HT-29 (cell line): ENCODE measurements around the gene SPACA9. TPM values are rescaled to one million over a fixed set of nuclear protein-coding genes. Genes with fewer than 3 reads are reported as not detected.
A peak's percentile ranks its signal among the peaks of the same experiment; 100 is the strongest.

Experiments
- DNase-seq: peaks from one replicate; pipeline ENCODE4 v3.0.0-alpha.2; 2015; ENCODE audit warnings: low spot score
- total RNA-seq: library from RNA; depleted of rRNA; stranded (reverse); fragments of >200 nt; shearing (Covaris generic); gene quantifications from 2 replicates; pipeline ENCODE4 v1.2.3, GENCODE V29; 2014

Gene SPACA9
- total RNA-seq, 1 experiment from 2014 or later, result 1.4 TPM

DNA sequence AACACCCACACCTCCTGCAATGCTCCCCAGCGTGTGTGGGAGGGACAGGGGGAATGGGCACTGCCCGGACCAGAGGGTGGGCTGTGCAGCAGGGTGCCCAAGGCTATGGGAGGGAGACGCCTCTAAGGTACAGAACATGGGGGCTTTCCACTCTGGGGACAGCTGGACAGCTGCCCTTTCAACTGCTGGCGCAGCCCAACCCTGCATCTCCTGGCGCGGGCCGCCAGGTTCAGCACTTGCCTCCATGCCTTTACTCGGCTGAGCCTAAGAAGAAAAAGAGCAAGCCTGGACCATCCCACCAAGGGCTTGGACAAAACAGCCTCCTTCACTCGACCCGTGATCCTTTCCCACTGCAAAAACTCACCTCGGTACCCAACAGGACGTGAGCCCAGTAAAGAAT, 15.6 kb upstream of the SPACA9 start:
- no peak for DNase-seq

DNA sequence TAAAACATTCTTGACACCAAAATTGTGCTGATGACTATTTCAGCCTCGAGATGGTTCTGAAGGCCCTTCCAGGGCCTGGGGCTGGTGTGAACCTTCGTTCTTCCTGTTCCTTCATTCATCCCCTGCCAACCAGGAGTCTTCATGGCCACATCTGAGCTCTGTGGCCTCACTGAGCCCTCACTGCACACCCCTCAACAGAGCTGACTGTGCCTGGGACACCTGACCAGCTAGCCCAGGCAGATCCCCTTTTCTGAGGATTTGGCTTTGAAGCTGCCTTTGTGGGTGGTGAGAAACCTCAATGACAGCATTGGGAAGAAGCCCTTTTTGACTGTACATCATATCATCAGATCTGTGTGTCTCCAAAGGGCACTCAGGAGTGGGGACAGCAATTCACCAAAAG, 14.4 kb upstream of the SPACA9 start:
- no peak for DNase-seq

DNA sequence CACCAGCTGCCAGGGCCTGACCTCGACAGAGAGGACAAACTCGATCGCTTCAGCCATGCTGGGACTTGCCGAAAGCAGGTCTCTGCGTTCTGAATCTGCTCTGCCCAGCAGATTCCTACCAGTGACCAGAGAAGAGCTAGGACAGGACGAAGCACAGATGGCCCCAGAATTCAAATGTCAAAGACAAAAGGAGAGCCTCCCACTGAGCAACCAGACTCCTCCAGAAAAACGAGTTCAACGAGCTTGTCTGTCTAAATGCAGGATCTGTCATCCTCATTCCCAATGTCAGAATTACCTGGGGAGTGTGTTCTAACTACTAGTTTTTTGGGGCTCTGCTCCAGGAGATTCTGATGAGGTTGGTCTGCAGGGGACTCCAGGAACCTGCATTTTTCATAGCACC, 14.0 kb upstream of the SPACA9 start:
- DNase-seq, result no peak

DNA sequence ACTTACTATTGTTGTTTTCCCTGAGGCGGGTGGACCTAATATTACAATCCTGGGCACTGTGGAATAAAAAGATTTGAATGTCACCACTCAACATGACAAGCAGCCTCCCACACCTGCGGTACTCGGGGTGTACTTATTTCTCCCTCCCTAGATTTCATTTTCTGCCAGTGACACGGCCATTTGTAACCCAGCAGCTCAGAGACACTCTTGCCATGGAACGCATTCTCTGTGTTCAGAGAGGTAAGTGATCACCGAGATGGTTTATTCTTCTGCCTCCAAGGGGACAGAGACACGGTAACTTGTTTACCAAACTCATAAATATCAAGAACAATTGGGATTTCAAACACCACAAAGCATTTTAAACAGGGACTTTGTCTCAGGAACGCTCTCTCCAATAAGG, 11.8 kb upstream of the SPACA9 start:
- DNase-seq, result no peak

DNA sequence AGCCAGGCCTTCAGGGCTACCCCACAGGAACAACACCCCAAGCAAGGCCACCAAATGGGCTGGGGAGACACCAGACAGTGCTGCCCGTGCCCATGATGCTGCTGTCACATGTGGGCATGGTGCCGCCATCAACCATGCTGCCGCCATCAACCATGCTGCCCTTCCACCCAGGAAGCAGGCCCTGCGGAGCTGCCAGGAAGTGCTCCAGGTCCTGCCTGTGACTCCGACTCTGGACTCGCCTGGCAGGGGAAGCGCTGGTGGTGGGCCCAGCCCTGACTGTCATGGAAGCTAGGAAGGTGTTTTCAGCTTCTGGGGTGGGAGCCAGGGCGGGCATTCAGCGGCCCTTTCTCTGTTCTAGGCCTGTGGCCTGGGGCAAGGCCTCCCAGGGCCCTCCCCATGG, 9.4 kb upstream of the SPACA9 start:
- no peak for DNase-seq

DNA sequence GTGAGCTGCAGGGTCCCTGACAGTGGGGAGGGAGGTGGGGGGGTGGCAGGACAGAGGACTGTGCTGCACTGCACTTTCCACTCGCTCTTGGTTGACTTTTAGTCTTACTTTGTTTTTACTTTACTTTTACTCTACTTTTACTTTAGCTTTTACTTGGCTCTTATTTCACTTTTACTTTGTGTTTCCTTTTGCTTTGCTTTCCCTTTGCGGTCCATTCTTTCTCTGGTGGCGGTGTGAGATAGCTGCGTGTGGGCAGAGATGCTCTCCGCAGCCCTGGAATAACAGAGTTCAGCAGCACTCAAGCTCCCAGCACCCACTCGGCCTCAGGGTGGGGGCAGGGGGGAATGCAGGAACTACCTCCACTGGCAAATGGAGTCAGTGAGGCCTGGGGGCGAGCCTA, 5.3 kb upstream of the SPACA9 start:
- no peak for DNase-seq

DNA sequence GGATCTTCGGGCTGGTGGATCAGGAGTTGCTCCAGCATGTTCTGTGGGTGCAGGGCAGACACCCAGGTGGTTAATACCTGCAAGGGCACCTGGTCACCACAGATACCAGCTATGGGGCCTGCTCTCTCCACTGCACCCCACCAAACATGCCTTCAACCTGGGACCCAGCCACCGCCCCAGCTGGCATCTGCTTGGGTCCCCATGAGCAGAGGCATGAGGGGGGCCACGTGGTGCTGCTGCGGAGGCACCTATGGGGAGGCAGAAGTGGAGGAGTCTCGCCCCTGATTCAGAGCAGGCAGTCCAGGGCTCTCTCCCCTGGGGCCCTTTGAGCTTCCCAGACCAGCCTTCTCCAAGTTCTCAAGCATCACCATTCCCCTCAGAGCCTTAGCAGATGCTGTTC, 3.5 kb upstream of the SPACA9 start:
- no peak for DNase-seq

DNA sequence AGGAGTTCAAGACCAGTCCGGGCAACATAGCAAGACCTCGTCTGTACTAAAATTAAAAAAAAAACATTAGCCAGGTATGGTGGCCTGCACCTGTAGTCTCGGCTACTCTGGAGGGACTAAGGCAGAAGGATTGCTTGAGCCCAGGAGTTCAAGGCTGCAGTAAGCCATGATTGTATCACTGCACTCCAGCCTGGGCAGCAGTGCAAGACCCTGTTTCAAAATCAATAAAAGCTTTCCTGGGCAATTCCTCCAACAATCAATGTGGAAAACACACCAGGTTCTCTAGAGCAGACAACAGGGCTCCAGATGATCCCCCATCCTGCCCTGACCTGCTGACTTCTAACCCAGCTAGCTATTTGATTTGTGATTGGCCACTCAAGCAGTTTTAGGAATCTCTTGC, 1.8 kb upstream of the SPACA9 start:
- DNase-seq, result no peak

DNA sequence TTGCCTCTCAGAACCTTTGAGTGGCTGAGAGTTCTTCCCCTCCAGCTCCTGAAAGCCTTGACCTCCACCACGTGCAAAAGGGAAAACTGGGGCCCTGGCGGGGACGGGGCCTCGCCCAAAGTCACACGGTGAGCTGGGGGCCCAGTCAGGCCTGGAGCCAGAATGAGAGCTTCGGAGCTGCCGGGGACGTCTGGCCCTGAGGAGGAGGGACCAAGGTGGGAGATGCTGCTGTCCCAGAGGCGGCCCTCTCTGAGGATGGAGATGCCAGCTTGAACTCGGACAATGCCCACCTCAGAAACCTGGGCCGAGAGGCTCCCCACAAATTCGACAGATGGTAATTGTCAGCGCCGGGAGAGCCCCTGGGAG, 1.3 kb upstream of the SPACA9 start:
- no peak for DNase-seq

DNA sequence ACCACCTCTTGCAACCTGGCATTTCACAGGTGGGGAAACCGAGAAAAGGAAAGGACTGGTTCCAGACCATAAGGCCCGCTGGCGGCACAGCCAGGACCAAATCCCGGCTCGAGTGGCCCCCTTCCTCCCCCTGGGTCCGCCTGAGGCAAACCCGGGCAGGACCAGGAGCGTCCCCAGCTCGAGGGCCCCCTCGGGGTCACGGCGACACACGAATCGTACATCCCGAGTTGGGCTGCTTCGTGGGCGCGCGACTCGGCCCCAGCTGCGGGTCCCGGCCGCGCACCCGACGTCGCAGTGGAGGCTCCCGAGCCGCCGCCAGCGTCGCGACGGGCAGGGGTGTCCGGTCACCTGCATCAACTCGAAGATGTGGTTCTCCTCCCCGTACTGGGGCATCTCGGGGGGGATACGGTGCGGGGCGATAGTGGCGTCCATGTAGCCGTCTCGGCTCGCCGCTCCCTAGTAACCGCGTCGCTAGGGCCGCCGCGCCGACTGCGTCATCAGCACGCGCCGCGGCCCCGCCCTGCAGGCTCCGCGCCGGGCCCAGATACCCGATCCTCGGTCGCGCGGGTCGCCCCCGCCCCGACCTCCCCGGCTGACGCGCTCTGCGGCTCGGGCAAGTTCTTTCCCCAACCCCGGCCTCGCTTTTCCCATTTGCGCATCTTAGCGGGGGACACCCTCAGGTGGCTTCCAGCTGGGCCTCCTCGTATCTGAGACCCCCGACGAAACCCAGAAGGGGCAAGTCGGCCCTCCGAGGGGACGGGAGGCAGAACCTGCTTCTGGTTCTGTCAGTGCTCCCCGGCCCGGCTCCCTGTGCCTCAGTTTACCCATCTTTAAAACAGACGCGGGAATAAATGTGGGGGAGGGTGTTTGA, 639 bp upstream of the SPACA9 start, which contains the start of gene AK8:
Gene AK8, minus strand, starts transcription at position 461 of the 871 bp plus-strand sequence. Its CDS starts 29 bp downstream, at position 432.
- peak; percentile 67 for DNase-seq

DNA sequence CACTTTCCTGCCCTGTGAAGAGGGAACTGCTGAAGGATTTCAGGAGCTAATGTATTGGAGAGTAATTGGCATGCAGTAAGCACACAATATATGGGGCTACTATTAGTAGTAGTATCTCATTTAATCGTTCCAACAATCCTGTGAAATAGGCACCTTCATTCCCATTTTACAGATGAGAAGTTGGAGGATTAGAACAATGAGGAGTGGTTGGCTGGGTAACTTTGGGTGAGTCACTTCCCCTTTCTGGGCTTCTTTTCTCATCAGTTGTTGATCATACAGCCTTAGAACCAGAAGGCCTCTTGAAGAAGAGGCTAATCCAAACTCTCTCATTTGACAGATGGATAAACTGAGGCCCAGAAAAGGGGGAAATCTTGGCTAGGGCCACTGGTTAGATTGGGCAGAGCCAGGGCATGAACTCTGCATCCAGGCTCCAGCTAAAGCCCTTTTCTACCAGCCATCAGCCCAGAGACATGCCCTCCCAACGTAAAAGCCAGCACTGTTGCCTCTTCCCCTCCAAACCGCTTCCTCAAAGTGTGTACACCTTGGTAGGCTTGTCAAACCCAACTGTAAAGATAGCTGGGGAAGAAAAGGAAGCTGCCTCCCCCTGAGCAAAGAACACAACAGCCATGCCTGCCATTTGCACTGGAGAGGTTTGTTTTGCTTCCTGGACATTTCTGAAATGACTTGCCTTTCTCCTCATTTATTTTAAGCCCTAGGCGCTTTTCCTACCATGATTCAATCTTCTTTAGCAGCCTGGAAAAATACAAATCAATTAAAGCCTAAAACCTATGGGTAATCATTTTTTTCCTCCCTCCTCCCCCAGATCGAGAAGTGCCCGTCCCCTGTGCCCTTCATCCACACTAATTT, 992 bp downstream of the SPACA9 start:
- no peak for DNase-seq

DNA sequence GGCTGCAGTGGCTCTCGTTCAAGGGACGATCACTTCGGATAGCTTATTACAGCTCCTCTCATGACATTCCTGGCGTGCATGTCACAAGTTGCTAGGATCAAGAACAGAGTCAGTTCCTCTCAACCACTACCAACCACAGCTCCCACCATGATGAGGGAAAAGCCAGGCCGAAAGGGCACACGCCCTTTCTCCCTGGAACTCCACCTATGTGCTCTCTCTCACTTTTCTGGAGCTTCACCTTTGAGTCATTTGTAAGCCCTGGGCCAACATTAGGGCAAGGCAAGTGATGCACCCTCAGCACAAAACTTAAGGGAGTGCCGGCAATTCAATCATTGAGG, 1.6 kb downstream of the SPACA9 start:
- DNase-seq, result no peak

DNA sequence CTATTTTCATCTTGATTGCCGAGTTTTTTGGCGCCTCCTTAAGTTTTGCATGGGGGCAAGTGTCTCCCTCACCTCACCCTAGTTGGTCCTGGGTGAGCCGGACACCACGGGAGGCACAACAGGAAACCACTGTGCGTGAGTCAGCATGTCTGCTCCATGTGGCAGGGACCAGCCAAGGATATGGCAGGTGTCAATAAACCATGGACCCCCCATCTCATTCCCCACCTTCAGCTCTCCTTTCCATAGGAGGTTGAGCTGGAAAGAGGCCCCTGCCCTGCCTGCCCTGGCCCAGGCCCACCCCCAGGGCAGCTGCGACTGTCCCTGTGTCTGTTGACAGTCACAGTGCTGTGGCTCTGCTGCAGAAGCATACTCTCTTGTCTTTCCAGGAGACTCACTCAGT, 3.1 kb downstream of the SPACA9 start:
- no peak for DNase-seq

DNA sequence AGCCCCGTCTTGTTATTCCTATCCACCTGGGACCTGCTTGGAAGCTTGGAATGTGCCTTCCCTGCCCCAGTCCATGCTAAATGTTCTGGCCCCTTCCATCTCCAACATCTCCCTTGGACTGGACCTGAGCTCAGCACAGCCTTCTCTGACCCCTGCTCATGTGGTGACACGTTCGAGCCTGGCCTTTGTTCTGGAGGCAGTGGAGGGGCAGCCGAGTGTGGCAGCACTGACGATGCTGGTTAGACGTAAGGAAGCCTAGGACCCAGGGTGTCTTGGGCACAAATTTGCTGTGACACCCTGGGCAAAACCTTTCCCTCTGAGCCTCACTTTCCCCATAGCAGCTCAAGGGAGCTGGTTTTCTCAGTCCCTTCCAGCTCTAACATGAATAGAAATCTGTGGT, 3.9 kb downstream of the SPACA9 start:
- no peak for DNase-seq

DNA sequence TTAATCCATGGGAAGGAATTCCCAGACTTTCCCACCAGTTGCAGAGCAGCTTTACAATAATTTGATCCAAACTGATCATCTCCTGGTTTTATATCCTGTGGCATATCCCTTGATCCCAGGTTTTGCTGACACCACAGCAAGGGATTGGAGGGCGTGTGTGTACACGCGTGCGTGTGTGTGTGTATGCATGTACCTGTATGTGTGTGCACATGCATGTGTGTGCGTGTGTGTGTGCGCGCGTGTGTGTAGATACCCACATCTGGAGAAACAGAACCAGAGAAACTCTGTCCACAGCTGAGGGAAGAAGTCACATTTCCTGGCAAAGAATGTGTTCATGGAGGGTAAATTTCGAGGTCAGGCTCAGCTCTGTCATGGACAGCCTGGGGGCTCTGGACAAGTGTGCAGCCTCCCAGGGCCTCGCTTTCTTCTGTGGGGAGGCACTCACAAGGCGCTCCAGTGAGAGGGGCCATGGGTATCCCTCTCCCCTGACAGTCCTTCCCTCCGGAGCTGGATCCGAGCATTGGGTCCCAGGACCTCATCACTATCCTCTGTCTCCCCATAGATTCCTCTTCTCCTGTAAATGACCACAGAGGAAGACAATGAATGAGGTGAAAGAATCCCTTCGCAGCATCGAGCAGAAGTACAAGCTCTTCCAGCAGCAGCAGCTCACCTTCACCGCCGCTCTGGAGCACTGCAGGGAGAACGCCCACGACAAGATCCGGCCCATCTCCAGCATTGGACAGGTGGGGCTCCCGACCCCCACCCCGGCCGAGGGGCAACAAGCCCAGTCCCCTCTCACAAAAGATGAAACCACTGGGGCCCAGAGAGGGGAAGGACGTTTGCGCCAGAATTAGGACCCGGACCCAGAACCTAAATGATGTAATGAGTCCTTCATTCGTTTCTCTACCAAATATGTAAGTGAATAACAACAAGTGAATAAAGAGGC, 4.9 kb downstream of the SPACA9 start:
- DNase-seq, result no peak

DNA sequence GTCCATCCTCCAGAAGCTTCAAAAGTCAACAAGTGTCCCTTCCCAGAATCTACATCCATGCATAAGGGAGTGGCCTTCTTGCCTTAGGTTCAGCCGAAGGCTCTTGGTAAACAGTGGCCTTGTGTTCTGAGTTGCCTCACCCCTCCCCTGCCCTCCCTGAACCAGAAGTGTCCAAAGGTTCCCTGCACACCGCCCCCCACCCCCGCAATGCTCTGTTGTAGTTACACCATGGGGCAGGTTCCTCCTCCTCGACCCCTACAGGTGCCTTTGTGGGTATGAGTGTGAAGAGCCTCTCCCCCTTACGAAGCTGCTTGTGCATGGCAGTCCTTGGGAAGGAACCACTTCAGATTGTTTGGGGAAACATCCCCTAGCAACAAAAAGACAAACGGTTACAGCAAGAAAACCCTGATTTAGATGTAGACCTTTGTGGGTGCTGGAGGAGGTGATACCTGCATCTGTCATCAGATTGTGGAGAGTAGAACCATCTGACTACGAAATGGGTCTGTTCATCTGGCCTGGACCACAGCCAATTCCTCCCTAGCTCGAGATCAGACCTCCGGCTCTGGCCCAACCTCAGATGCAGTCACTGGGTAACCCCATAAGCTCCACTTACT, 7.1 kb downstream of the SPACA9 start:
- peak; percentile 13 for DNase-seq

DNA sequence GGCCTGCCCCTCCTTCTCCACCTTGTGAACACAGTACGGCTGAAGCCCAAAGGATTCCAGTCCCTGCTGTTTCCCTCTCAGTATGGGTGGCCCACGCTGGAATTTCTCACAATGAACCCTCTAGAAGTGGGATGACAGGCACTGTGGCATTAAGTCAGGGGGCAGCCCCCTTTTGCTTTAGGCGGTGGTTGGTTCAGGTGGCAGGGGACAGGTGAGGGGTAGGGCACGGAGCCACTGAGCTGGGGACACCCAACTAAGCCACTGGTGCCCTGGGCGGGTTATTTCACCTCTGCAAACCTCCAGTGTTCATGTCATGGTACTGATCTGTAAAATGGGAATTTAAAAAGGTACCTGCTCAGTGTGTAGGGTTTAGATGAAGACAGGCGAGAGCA, 7.6 kb downstream of the SPACA9 start:
- no peak for DNase-seq

DNA sequence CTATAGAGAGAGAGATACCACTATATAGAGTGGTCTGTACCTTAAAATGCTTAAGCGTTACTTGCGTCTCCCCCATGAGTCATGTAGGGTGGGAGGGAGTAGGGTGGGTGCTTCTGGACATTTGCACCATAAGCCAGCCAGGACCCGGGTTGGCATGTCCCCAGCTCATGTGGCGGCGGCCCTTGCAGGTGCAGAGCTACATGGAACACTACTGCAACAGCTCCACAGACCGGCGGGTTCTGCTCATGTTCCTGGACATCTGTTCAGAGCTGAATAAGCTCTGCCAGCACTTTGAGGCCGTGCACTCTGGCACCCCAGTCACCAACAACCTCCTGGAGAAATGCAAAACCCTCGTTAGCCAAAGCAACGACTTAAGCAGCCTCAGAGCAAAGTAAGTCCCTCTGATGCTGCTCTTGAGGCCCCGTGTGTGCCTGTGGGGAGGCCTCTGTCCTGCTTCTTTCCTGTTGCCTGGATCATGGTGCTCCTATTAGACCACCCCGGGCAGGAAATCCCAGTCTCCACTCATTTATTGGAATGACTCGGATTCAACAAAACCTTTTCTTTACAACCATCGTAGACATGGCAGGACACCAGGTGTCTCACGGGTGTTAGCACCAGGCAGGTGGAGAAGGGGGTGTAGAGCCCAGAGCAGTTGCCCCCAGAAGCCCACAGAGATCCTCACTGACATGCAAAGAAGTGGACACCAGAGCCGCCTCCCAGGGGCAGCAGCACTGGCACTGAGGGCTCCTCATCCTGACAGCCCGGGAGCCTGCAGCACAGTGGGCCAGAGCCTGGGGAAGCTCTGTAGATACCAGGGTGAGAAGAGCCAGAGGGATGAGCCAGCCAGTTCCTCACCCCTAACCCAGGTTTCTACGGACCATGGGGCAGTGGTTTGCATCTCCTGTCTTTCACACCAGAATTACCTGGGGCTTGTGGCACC, 8.8 kb downstream of the SPACA9 start:
- no peak for DNase-seq

DNA sequence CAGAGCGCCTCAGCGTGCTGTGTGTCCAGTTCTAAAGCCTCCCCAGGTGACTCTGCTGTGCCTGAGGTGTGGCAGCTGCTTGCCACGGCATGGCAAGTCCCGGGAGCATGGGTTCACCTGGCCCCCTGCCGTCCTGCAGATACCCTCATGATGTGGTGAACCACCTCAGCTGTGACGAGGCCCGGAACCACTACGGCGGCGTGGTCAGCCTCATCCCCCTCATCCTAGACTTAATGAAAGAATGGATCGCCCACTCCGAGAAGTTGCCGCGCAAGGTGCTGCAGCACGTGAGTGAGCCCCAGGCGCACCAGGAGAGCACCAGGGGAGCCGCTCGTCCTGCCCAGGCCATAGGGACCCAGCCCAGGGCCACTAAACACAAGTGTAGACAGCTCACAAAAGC, 9.5 kb downstream of the SPACA9 start:
- DNase-seq, result no peak

DNA sequence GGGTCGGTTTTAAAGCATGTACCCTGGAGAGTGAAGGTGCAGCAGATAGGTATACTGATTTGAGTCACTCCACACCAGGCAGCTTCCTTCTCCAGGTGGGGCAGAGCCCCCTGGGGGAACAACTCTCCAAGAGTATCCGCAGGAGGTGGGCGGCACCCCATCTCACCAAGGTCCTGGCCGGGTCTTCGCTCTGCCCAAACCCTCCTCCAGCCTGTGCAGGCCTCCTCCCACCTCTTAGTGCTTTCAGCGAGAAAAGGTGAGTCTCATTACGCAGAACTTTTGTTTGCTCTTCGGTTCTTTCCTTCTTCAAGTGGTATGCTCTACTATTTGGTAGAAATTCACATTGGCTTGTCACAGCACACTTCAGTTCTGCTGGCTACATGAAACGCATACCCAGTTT, 13.7 kb downstream of the SPACA9 start:
- DNase-seq, result no peak
